ENCODE data around the gene C10orf62. TPM values are rescaled to one million over a fixed set of nuclear protein-coding genes. Genes with fewer than 3 reads are reported as not detected.

Gene C10orf62
- total and polyA plus RNA-seq, 9 of the 15 experiments (the other 6 are each of a cell fraction or from before 2014, with no cell fraction given): not detected

- TF ChIP-seq ZNF175 (CRISPR knock-in tag; IDR thresholded peaks at IDR 0.05; ENCODE audit: low read depth): no peak
- TF ChIP-seq PCBP2 (IDR thresholded peaks at IDR 0.05; ENCODE audit: low read depth, low read length, poor library complexity, severe bottlenecking): no peak
These were observed 12.0 kb downstream of the C10orf62 start (continued) for GRCh38 chr10:97601268-97602215.

- intact Hi-C loops (cut with micrococcal nuclease): no loop called here
- in situ Hi-C loops (cut with MboI): no loop called here
- WGBS (ENCODE audit: insufficient coverage, low coverage, missing lambda C conversion rate): 64% methylated on average over 5 of the region's 5 CpGs
- Histone ChIP-seq H3K9me1 (ENCODE audit: control insufficient read depth, insufficient read depth, low read length) (no peaks in the 10 kb centered on the region), H4K20me1 (replicated peaks; ENCODE audit: control insufficient read depth, insufficient read depth, low read length) (no peaks in the 10 kb centered on the region), H3K9me3 (replicated peaks; ENCODE audit: control insufficient read depth, insufficient read depth, low read depth, low read length) (no peaks in the 10 kb centered on the region), H3K9ac (ENCODE audit: insufficient read depth in 1 of 2, low read depth in 2 of 2, low read length in 2 of 2) (peak overlapping the region in 1 of 2 experiments; percentile 35; a peak in 1 of 4 replicates), H3K4me3 (no peak overlapping the region), H3K27ac (ENCODE audit: extremely low read depth, low read depth, low read length) (no peak overlapping the region), H3K36me3 (ENCODE audit: control insufficient read depth, insufficient read depth, low read length) (no peaks in the 10 kb centered on the region), H2AFZ (ENCODE audit: low read depth, low read length) (no peak overlapping the region), H3K79me2 (ENCODE audit: control insufficient read depth, insufficient read depth, low read length) (no peaks in the 10 kb centered on the region), H3K27me3 (ENCODE audit: control insufficient read depth in 2 of 2, insufficient read depth in 2 of 2, low read length in 2 of 2) (no peaks in the 10 kb centered on the region), H3K4me1 (replicated peaks in 1 of 2; ENCODE audit: control insufficient read depth in 2 of 2, insufficient read depth in 2 of 2, low read length in 2 of 2) (peaks cover 0 to 5% of the 10 kb centered on the region in 2 experiments; a peak in 2 of 5 replicates), H3K4me2 (ENCODE audit: insufficient read depth, low read length) (no peak overlapping the region)
- ATAC-seq (no peak), FAIRE-seq (no peak), DNase-seq (ENCODE audit: extremely low read depth in 1 of 4, low spot score in 3 of 4) (no peak)
- CTCF ChIA-PET (ENCODE audit: low intra/inter-chr PET ratio): no interaction called here
- POLR2A ChIA-PET: no interaction called here
- no TSS peak for BruUV-seq (replicated peaks)
- TF ChIP-seq ZKSCAN8 (CRISPR knock-in tag; IDR thresholded peaks at IDR 0.05) (no peak), KDM1A (IDR thresholded peaks at IDR 0.05) (no peak), RBM17 (IDR thresholded peaks at IDR 0.05; ENCODE audit: borderline replicate concordance, low read depth, low read length) (no peak), KLF10 (CRISPR knock-in tag; IDR thresholded peaks at IDR 0.05) (no peak), POLR2AphosphoS5 (IDR thresholded peaks at IDR 0.05; ENCODE audit: control insufficient read depth, insufficient read depth, low read depth, low read length) (no peak), HDAC3 (IDR thresholded peaks at IDR 0.05; ENCODE audit: borderline replicate concordance, partially characterized antibody) (no peak), POLR2H (tag; IDR thresholded peaks at IDR 0.05; ENCODE audit: low read depth) (no peak), ZNF609 (CRISPR knock-in tag; IDR thresholded peaks at IDR 0.05; ENCODE audit: borderline replicate concordance) (no peak), CBX5 (IDR thresholded peaks at IDR 0.05; ENCODE audit: borderline replicate concordance, low read depth) (no peak), CHCHD3 (CRISPR knock-in tag; IDR thresholded peaks at IDR 0.05) (no peak), CTBP1 (IDR thresholded peaks at IDR 0.05; ENCODE audit: borderline replicate concordance) (no peak), MIER1 (IDR thresholded peaks at IDR 0.05; ENCODE audit: low read depth) (no peak), DACH1 (IDR thresholded peaks at IDR 0.05; ENCODE audit: partially characterized antibody) (no peak), TAF9B (IDR thresholded peaks at IDR 0.05; ENCODE audit: partially characterized antibody) (no peak)
These were observed 17.6 kb downstream of the C10orf62 start for GRCh38 chr10:97607095-97607636.

Measured in K562 (cell line).